ENCODE data around the gene ZNF784.
A peak's percentile ranks its signal among the peaks of the same experiment; 100 is the strongest.

The ZNF784 gene

GRCh38 chr19:55606817-55607216 lies 17.5 kb downstream of the ZNF784 start:
- peak overlapping the region; percentile 76 for H3K4me3 ChIP-seq (replicated peaks; ENCODE audit: low read depth, low read length)
- DNase-seq (ENCODE audit: low read depth), result no peak
- TF ChIP-seq, protein P1, sequence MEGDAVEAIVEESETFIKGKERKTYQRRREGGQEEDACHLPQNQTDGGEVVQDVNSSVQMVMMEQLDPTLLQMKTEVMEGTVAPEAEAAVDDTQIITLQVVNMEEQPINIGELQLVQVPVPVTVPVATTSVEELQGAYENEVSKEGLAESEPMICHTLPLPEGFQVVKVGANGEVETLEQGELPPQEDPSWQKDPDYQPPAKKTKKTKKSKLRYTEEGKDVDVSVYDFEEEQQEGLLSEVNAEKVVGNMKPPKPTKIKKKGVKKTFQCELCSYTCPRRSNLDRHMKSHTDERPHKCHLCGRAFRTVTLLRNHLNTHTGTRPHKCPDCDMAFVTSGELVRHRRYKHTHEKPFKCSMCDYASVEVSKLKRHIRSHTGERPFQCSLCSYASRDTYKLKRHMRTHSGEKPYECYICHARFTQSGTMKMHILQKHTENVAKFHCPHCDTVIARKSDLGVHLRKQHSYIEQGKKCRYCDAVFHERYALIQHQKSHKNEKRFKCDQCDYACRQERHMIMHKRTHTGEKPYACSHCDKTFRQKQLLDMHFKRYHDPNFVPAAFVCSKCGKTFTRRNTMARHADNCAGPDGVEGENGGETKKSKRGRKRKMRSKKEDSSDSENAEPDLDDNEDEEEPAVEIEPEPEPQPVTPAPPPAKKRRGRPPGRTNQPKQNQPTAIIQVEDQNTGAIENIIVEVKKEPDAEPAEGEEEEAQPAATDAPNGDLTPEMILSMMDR (IDR thresholded peaks at IDR 0.05; ENCODE audit: low read length, missing control alignments), result no peak

- DNase-seq (ENCODE audit: low read depth), result no peak
- TF ChIP-seq, protein P1 (IDR thresholded peaks at IDR 0.05; ENCODE audit: low read length, missing control alignments), result no peak
- H3K4me3 ChIP-seq (replicated peaks; ENCODE audit: low read depth, low read length), result peak overlapping the region; percentile 76
Measured at GRCh38 chr19:55606471-55606787, 17.9 kb downstream of the ZNF784 start.

- TF ChIP-seq, protein P1 (IDR thresholded peaks at IDR 0.05; ENCODE audit: low read length, missing control alignments), result peak; percentile 90
- peak; percentile 90 for DNase-seq (ENCODE audit: low read depth)
- H3K4me3 ChIP-seq (replicated peaks; ENCODE audit: low read depth, low read length), result peak within 1 kb of the TSS; percentile 76
Measured at GRCh38 chr19:55605637-55606470, 18.5 kb downstream of the ZNF784 start, which contains the start of gene ZNF865. TSS of gene ZNF865 (plus strand) at chr19:55605647. CDS start at chr19:55613619, 7,972 bp downstream.

- peak; percentile 98 for DNase-seq (ENCODE audit: low read depth)
- TF ChIP-seq, protein P1 (IDR thresholded peaks at IDR 0.05; ENCODE audit: low read length, missing control alignments), result no peak
Measured at GRCh38 chr19:55605207-55605636, 19.1 kb downstream of the ZNF784 start.

DNA sequence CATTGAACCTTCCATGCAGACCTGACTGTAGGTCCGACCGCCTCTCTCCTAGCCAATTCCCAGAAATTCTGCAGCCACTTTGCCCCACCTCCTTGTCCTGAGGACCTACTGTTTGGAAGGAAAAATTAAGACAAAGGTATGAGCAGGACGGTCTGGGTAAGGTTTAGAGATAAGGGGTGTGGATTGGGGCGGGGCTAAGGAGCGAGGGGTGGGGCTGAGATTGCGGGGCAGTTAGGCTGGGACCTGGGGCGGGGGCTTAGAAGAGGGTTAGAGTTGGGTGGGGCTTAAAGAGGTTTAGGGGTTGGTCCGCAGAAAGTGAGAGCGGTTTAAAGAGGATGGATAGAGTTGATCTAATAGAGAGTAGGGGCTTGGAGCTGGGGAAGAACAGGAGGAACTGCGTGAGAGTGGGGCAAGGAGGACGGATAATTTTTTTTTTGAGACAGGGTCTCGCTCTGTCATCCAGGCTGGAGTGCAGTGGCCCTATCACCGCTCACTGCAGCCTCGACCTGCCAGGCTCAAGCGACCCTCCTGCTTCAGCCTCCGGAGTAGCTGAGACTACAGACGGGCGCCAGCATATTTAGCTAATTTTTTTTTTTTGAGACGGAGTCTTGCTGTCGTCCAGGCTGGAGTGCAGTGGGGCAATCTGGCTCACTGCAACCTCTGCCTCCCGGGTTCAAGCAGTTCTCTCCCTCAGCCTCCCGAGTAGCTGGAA lies 20.6 kb downstream of the ZNF784 start:
- no peak overlapping the region for H3K4me3 ChIP-seq (replicated peaks; ENCODE audit: low read depth, low read length)
- no peak for DNase-seq (ENCODE audit: low read depth)
- TF ChIP-seq, protein P1 (IDR thresholded peaks at IDR 0.05; ENCODE audit: low read length, missing control alignments), result no peak

More at GRCh38 chr19:55605207-55605636, 19.1 kb downstream of the ZNF784 start:
- H3K4me3 ChIP-seq (replicated peaks; ENCODE audit: low read depth, low read length), result peak overlapping the region; percentile 76

GRCh38 chr19:55603115-55603514 lies 21.3 kb downstream of the ZNF784 start:
- TF ChIP-seq, protein P1 (IDR thresholded peaks at IDR 0.05; ENCODE audit: low read length, missing control alignments), result no peak
- DNase-seq (ENCODE audit: low read depth), result no peak
- no peak overlapping the region for H3K4me3 ChIP-seq (replicated peaks; ENCODE audit: low read depth, low read length)

Data from fibroblast of pulmonary artery (primary cell).